ENCODE results near the gene DAAM1. TPM values are rescaled to one million over a fixed set of nuclear protein-coding genes. Genes with fewer than 3 reads are reported as not detected.

Gene DAAM1
- total RNA-seq, 1 donor = 19.5 TPM

DNA sequence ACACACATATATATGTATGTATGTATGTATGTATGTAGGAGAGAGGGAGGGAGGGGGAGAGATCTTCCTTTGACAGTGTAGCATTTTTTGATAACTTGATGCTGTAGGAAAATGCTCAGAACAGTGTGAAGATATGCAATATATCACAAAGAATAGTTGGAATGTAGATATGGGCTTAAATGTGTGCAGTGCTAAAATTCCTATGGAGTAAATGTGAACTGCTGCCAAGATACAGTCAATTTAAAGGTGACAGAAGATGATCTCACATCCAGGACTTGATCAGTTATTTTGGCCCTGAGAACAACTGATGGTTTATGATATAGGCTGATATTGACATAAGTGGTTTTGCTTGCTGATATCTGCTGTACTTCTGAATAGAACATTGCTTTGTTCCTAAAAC is 84.2 kb downstream of the DAAM1 start:
- Histone ChIP-seq H3K4me2 (ENCODE audit: insufficient read depth, low read length) (no peak overlapping the region), H2AFZ (ENCODE audit: low read length) (no peak overlapping the region)

DNA sequence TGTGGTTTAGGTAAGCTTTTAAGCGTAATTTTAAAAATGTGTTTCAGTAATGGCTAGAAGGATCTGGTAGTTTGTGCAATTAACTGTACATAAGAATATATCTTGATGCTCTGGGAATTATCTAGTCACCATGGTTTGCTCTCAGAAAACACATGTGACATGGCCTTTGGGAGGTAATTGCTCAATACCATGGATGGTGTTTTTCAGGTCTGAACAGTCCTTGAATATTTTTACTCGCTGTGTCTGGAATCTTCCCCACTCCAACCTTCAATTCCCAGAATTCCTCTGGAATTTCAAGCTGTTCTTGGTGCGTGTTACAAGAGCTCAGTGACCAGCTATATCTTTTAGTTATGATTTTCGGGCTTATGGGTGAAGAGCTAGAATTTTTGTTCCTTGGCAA is 85.3 kb downstream of the DAAM1 start:
- no peaks in the 10 kb centered on the region for H3K36me3 ChIP-seq (ENCODE audit: insufficient read depth, low read length)
- H3K4me1 ChIP-seq (ENCODE audit: insufficient read depth, low read length) = peaks cover 48% of the 10 kb centered on the region
- no peaks in the 10 kb centered on the region for H3K79me2 ChIP-seq (ENCODE audit: insufficient read depth, low read length)
- H3K4me3 ChIP-seq (ENCODE audit: insufficient read depth, low read length) = no peak overlapping the region
- H3K4me2 ChIP-seq (ENCODE audit: insufficient read depth, low read length) = no peak overlapping the region
- no peaks in the 10 kb centered on the region for H4K20me1 ChIP-seq (ENCODE audit: insufficient read depth, low read length)
- DNase-seq (ENCODE audit: insufficient read length, low spot score, missing footprints) = no peak
- no peak overlapping the region for H3K27ac ChIP-seq (ENCODE audit: low read depth, low read length)
- no peaks in the 10 kb centered on the region for H3K27me3 ChIP-seq (ENCODE audit: insufficient read depth, low read length)
- TF ChIP-seq, protein P1, sequence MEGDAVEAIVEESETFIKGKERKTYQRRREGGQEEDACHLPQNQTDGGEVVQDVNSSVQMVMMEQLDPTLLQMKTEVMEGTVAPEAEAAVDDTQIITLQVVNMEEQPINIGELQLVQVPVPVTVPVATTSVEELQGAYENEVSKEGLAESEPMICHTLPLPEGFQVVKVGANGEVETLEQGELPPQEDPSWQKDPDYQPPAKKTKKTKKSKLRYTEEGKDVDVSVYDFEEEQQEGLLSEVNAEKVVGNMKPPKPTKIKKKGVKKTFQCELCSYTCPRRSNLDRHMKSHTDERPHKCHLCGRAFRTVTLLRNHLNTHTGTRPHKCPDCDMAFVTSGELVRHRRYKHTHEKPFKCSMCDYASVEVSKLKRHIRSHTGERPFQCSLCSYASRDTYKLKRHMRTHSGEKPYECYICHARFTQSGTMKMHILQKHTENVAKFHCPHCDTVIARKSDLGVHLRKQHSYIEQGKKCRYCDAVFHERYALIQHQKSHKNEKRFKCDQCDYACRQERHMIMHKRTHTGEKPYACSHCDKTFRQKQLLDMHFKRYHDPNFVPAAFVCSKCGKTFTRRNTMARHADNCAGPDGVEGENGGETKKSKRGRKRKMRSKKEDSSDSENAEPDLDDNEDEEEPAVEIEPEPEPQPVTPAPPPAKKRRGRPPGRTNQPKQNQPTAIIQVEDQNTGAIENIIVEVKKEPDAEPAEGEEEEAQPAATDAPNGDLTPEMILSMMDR (IDR thresholded peaks at IDR 0.05; ENCODE audit: extremely low read depth, low read depth, low read length) = no peak
- H2AFZ ChIP-seq (ENCODE audit: low read length) = no peak overlapping the region
- H3K9me3 ChIP-seq (ENCODE audit: low read depth, low read length) = no peaks in the 10 kb centered on the region

More for the DNA sequence above, 84.2 kb downstream of the DAAM1 start:
- no peaks in the 10 kb centered on the region for H3K36me3 ChIP-seq (ENCODE audit: insufficient read depth, low read length)
- H3K27ac ChIP-seq (ENCODE audit: low read depth, low read length) = no peak overlapping the region
- H3K4me1 ChIP-seq (ENCODE audit: insufficient read depth, low read length) = peaks cover 38% of the 10 kb centered on the region
- TF ChIP-seq, protein P1 (IDR thresholded peaks at IDR 0.05; ENCODE audit: extremely low read depth, low read depth, low read length) = no peak
- H4K20me1 ChIP-seq (ENCODE audit: insufficient read depth, low read length) = no peaks in the 10 kb centered on the region
- no peak for DNase-seq (ENCODE audit: insufficient read length, low spot score, missing footprints)
- no peak overlapping the region for H3K4me3 ChIP-seq (ENCODE audit: insufficient read depth, low read length)
- no peaks in the 10 kb centered on the region for H3K27me3 ChIP-seq (ENCODE audit: insufficient read depth, low read length)
- H3K79me2 ChIP-seq (ENCODE audit: insufficient read depth, low read length) = no peaks in the 10 kb centered on the region
- no peaks in the 10 kb centered on the region for H3K9me3 ChIP-seq (ENCODE audit: low read depth, low read length)

DNA sequence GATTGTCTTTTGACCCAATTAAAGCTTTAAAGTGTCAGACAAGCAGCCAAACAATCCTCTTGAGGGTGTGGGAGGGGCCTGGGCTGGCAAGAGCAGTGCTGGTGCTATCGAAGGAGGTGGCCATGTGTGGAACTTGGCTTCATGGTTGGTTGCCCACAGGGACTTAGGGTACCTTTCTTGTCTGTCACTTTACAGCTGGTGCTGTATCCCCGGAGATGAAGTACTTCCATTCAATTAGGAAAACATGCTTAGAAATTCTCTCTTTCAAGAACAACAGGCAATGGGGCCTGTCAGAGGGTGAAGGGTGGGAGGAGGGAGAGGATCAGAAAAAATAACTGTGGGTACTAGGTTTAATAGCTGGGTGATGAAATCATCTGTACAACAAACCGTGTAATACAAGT is 86.5 kb downstream of the DAAM1 start:
- H3K27me3 ChIP-seq (ENCODE audit: insufficient read depth, low read length) = no peaks in the 10 kb centered on the region
- no peak overlapping the region for H2AFZ ChIP-seq (ENCODE audit: low read length)
- DNase-seq (ENCODE audit: insufficient read length, low spot score, missing footprints) = no peak
- H4K20me1 ChIP-seq (ENCODE audit: insufficient read depth, low read length) = no peaks in the 10 kb centered on the region
- H3K36me3 ChIP-seq (ENCODE audit: insufficient read depth, low read length) = no peaks in the 10 kb centered on the region
- H3K4me1 ChIP-seq (ENCODE audit: insufficient read depth, low read length) = peaks cover 52% of the 10 kb centered on the region
- no peaks in the 10 kb centered on the region for H3K79me2 ChIP-seq (ENCODE audit: insufficient read depth, low read length)
- no peaks in the 10 kb centered on the region for H3K9me3 ChIP-seq (ENCODE audit: low read depth, low read length)
- peak overlapping the region; percentile 46 for H3K27ac ChIP-seq (ENCODE audit: low read depth, low read length)
- TF ChIP-seq, protein P1 (IDR thresholded peaks at IDR 0.05; ENCODE audit: extremely low read depth, low read depth, low read length) = no peak
- no peak overlapping the region for H3K4me3 ChIP-seq (ENCODE audit: insufficient read depth, low read length)
- H3K4me2 ChIP-seq (ENCODE audit: insufficient read depth, low read length) = peak overlapping the region; percentile 15

DNA sequence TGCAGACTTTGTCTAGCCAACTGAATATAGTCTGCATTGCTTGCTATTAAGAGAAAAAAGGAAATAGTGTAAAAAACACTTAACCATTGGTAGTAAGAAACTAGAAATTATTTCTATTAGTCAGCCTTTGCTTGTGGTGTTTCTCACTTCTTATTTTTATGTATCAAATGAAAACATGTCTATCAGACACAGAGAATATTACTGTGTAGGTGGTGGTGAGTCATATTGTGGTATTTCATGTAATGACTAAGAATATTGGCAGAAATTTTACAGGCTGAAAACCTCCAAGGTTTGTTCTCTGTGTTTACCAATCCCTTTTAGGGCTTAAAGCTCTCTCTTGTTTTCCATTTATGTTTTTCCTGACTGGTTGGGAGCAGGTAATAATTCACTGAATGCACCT is 87.2 kb downstream of the DAAM1 start:
- no peaks in the 10 kb centered on the region for H3K9me3 ChIP-seq (ENCODE audit: low read depth, low read length)
- TF ChIP-seq, protein P1 (IDR thresholded peaks at IDR 0.05; ENCODE audit: extremely low read depth, low read depth, low read length) = no peak
- H2AFZ ChIP-seq (ENCODE audit: low read length) = no peak overlapping the region
- H3K36me3 ChIP-seq (ENCODE audit: insufficient read depth, low read length) = no peaks in the 10 kb centered on the region
- H4K20me1 ChIP-seq (ENCODE audit: insufficient read depth, low read length) = no peaks in the 10 kb centered on the region
- H3K27me3 ChIP-seq (ENCODE audit: insufficient read depth, low read length) = no peaks in the 10 kb centered on the region
- H3K27ac ChIP-seq (ENCODE audit: low read depth, low read length) = peak overlapping the region; percentile 46
- H3K4me1 ChIP-seq (ENCODE audit: insufficient read depth, low read length) = peaks cover 52% of the 10 kb centered on the region
- no peak overlapping the region for H3K4me3 ChIP-seq (ENCODE audit: insufficient read depth, low read length)
- peak; percentile 51 for DNase-seq (ENCODE audit: insufficient read length, low spot score, missing footprints)
- H3K79me2 ChIP-seq (ENCODE audit: insufficient read depth, low read length) = no peaks in the 10 kb centered on the region
- peak overlapping the region; percentile 15 for H3K4me2 ChIP-seq (ENCODE audit: insufficient read depth, low read length)

All from osteoblast (primary cell).